ENCODE data around the gene LRRC4C.
"Not testable (repeated sequence)": the region's sequence is repeated elsewhere in the genome, so short reads cannot be mapped to it uniquely, and the experiment has no call there.

The LRRC4C gene

GRCh38 chr11:41053894-41054293, 405.6 kb downstream of the LRRC4C start:
- Histone ChIP-seq H3K9me3 (ENCODE audit: control insufficient read depth, low read length) (no peaks in the 10 kb centered on the region), H3K27me3 (replicated peaks; ENCODE audit: control insufficient read depth, insufficient read depth, low read length) (no peaks in the 10 kb centered on the region), H3K9ac (ENCODE audit: low read length) (no peak overlapping the region), H3K4me1 (ENCODE audit: control insufficient read depth, insufficient read depth, low read length) (no peaks in the 10 kb centered on the region), H3K4me3 (ENCODE audit: low read length) (no peak overlapping the region), H3K36me3 (ENCODE audit: control insufficient read depth, insufficient read depth, low read length, severe bottlenecking) (no peaks in the 10 kb centered on the region)
- DNase-seq (ENCODE audit: low read depth) = no peak

- DNase-seq (ENCODE audit: low read depth) = no peak
- no peak overlapping the region for H3K4me3 ChIP-seq (ENCODE audit: low read length)
- H3K36me3 ChIP-seq (ENCODE audit: control insufficient read depth, insufficient read depth, low read length, severe bottlenecking) = no peaks in the 10 kb centered on the region
- H3K9ac ChIP-seq (ENCODE audit: low read length) = no peak overlapping the region
- H3K27me3 ChIP-seq (replicated peaks; ENCODE audit: control insufficient read depth, insufficient read depth, low read length) = no peaks in the 10 kb centered on the region
- no peaks in the 10 kb centered on the region for H3K9me3 ChIP-seq (ENCODE audit: control insufficient read depth, low read length)
- H3K4me1 ChIP-seq (ENCODE audit: control insufficient read depth, insufficient read depth, low read length) = no peaks in the 10 kb centered on the region
These were observed 407.4 kb downstream of the LRRC4C start for GRCh38 chr11:41051919-41052635.

- no peak for DNase-seq (ENCODE audit: low read depth)
These were observed 408.7 kb downstream of the LRRC4C start for GRCh38 chr11:41050791-41051190.

GRCh38 chr11:41047229-41047628, 412.2 kb downstream of the LRRC4C start:
- Histone ChIP-seq H3K9ac (ENCODE audit: low read length) (no peak overlapping the region), H3K9me3 (ENCODE audit: control insufficient read depth, low read length) (no peaks in the 10 kb centered on the region), H3K4me3 (ENCODE audit: low read length) (no peak overlapping the region), H3K36me3 (ENCODE audit: control insufficient read depth, insufficient read depth, low read length, severe bottlenecking) (no peaks in the 10 kb centered on the region), H3K4me1 (ENCODE audit: control insufficient read depth, insufficient read depth, low read length) (no peaks in the 10 kb centered on the region), H3K27me3 (replicated peaks; ENCODE audit: control insufficient read depth, insufficient read depth, low read length) (no peaks in the 10 kb centered on the region)
- no peak for DNase-seq (ENCODE audit: low read depth)

More at GRCh38 chr11:41050791-41051190, 408.7 kb downstream of the LRRC4C start:
- no peaks in the 10 kb centered on the region for H3K36me3 ChIP-seq (ENCODE audit: control insufficient read depth, insufficient read depth, low read length, severe bottlenecking)
- no peak overlapping the region for H3K9ac ChIP-seq (ENCODE audit: low read length)
- no peak overlapping the region for H3K4me3 ChIP-seq (ENCODE audit: low read length)
- no peaks in the 10 kb centered on the region for H3K27me3 ChIP-seq (replicated peaks; ENCODE audit: control insufficient read depth, insufficient read depth, low read length)
- H3K4me1 ChIP-seq (ENCODE audit: control insufficient read depth, insufficient read depth, low read length) = no peaks in the 10 kb centered on the region
- H3K9me3 ChIP-seq (ENCODE audit: control insufficient read depth, low read length) = no peaks in the 10 kb centered on the region

GRCh38 chr11:41045266-41045665, 414.2 kb downstream of the LRRC4C start:
- no peak overlapping the region for H3K4me3 ChIP-seq (ENCODE audit: low read length)
- H3K9me3 ChIP-seq (ENCODE audit: control insufficient read depth, low read length) = no peaks in the 10 kb centered on the region
- H3K27me3 ChIP-seq (replicated peaks; ENCODE audit: control insufficient read depth, insufficient read depth, low read length) = no peaks in the 10 kb centered on the region
- no peak for DNase-seq (ENCODE audit: low read depth)
- H3K36me3 ChIP-seq (ENCODE audit: control insufficient read depth, insufficient read depth, low read length, severe bottlenecking) = no peaks in the 10 kb centered on the region
- H3K4me1 ChIP-seq (ENCODE audit: control insufficient read depth, insufficient read depth, low read length) = no peaks in the 10 kb centered on the region
- no peak overlapping the region for H3K9ac ChIP-seq (ENCODE audit: low read length)

GRCh38 chr11:41044747-41045146, 414.7 kb downstream of the LRRC4C start:
- no peaks in the 10 kb centered on the region for H3K36me3 ChIP-seq (ENCODE audit: control insufficient read depth, insufficient read depth, low read length, severe bottlenecking)
- no peaks in the 10 kb centered on the region for H3K27me3 ChIP-seq (replicated peaks; ENCODE audit: control insufficient read depth, insufficient read depth, low read length)
- H3K4me3 ChIP-seq (ENCODE audit: low read length) = no peak overlapping the region
- H3K9me3 ChIP-seq (ENCODE audit: control insufficient read depth, low read length) = no peaks in the 10 kb centered on the region
- DNase-seq (ENCODE audit: low read depth) = no peak
- H3K9ac ChIP-seq (ENCODE audit: low read length) = no peak overlapping the region
- H3K4me1 ChIP-seq (ENCODE audit: control insufficient read depth, insufficient read depth, low read length) = no peaks in the 10 kb centered on the region

- no peaks in the 10 kb centered on the region for H3K36me3 ChIP-seq (ENCODE audit: control insufficient read depth, insufficient read depth, low read length, severe bottlenecking)
- no peaks in the 10 kb centered on the region for H3K9me3 ChIP-seq (ENCODE audit: control insufficient read depth, low read length)
- no peak overlapping the region for H3K9ac ChIP-seq (ENCODE audit: low read length)
- no peak for DNase-seq (ENCODE audit: low read depth)
- no peaks in the 10 kb centered on the region for H3K27me3 ChIP-seq (replicated peaks; ENCODE audit: control insufficient read depth, insufficient read depth, low read length)
- H3K4me1 ChIP-seq (ENCODE audit: control insufficient read depth, insufficient read depth, low read length) = no peaks in the 10 kb centered on the region
- no peak overlapping the region for H3K4me3 ChIP-seq (ENCODE audit: low read length)
These were observed 416.8 kb downstream of the LRRC4C start for GRCh38 chr11:41042688-41043087.

GRCh38 chr11:41040474-41040873, 419.0 kb downstream of the LRRC4C start:
- Histone ChIP-seq H3K4me3 (ENCODE audit: low read length) (no peak overlapping the region), H3K4me1 (ENCODE audit: control insufficient read depth, insufficient read depth, low read length) (no peaks in the 10 kb centered on the region), H3K9ac (ENCODE audit: low read length) (no peak overlapping the region), H3K9me3 (ENCODE audit: control insufficient read depth, low read length) (no peaks in the 10 kb centered on the region), H3K27me3 (replicated peaks; ENCODE audit: control insufficient read depth, insufficient read depth, low read length) (no peaks in the 10 kb centered on the region), H3K36me3 (ENCODE audit: control insufficient read depth, insufficient read depth, low read length, severe bottlenecking) (no peaks in the 10 kb centered on the region)
- no peak for DNase-seq (ENCODE audit: low read depth)

GRCh38 chr11:41039592-41039991, 419.9 kb downstream of the LRRC4C start:
- Histone ChIP-seq H3K9ac (ENCODE audit: low read length) (no peak overlapping the region), H3K4me3 (ENCODE audit: low read length) (no peak overlapping the region), H3K4me1 (ENCODE audit: control insufficient read depth, insufficient read depth, low read length) (no peaks in the 10 kb centered on the region), H3K27me3 (replicated peaks; ENCODE audit: control insufficient read depth, insufficient read depth, low read length) (no peaks in the 10 kb centered on the region), H3K36me3 (ENCODE audit: control insufficient read depth, insufficient read depth, low read length, severe bottlenecking) (no peaks in the 10 kb centered on the region), H3K9me3 (ENCODE audit: control insufficient read depth, low read length) (no peaks in the 10 kb centered on the region)
- DNase-seq (ENCODE audit: low read depth) = no peak

- Histone ChIP-seq H3K9me3 (ENCODE audit: control insufficient read depth, low read length) (no peaks in the 10 kb centered on the region), H3K9ac (ENCODE audit: low read length) (no peak overlapping the region), H3K4me1 (ENCODE audit: control insufficient read depth, insufficient read depth, low read length) (no peaks in the 10 kb centered on the region), H3K36me3 (ENCODE audit: control insufficient read depth, insufficient read depth, low read length, severe bottlenecking) (no peaks in the 10 kb centered on the region), H3K27me3 (replicated peaks; ENCODE audit: control insufficient read depth, insufficient read depth, low read length) (no peaks in the 10 kb centered on the region), H3K4me3 (ENCODE audit: low read length) (no peak overlapping the region)
- no peak for DNase-seq (ENCODE audit: low read depth)
These were observed 427.8 kb downstream of the LRRC4C start for GRCh38 chr11:41031551-41032060.

GRCh38 chr11:41020259-41020658, 439.2 kb downstream of the LRRC4C start:
- Histone ChIP-seq H3K9ac (ENCODE audit: low read length) (no peak overlapping the region), H3K4me3 (ENCODE audit: low read length) (no peak overlapping the region), H3K36me3 (ENCODE audit: control insufficient read depth, insufficient read depth, low read length, severe bottlenecking) (no peaks in the 10 kb centered on the region), H3K9me3 (ENCODE audit: control insufficient read depth, low read length) (no peaks in the 10 kb centered on the region), H3K27me3 (replicated peaks; ENCODE audit: control insufficient read depth, insufficient read depth, low read length) (no peaks in the 10 kb centered on the region), H3K4me1 (ENCODE audit: control insufficient read depth, insufficient read depth, low read length) (no peaks in the 10 kb centered on the region)
- DNase-seq (ENCODE audit: low read depth) = no peak

- H3K9ac ChIP-seq (ENCODE audit: low read length); H3K4me3 ChIP-seq (ENCODE audit: low read length); H3K27me3 ChIP-seq (replicated peaks; ENCODE audit: control insufficient read depth, insufficient read depth, low read length); H3K4me1 ChIP-seq (ENCODE audit: control insufficient read depth, insufficient read depth, low read length); DNase-seq (ENCODE audit: low read depth); H3K36me3 ChIP-seq (ENCODE audit: control insufficient read depth, insufficient read depth, low read length, severe bottlenecking); H3K9me3 ChIP-seq (ENCODE audit: control insufficient read depth, low read length): not testable (repeated sequence)
These were observed 439.8 kb downstream of the LRRC4C start for GRCh38 chr11:41019666-41020065.

Measured in adipocyte (in vitro differentiated cells).